ENCODE measurements around the gene LPXN. TPM values are rescaled to one million over a fixed set of nuclear protein-coding genes. Genes with fewer than 3 reads are reported as not detected.

LPXN gene
- total and polyA plus RNA-seq, 10 of the 15 experiments (the other 5 are each of a cell fraction or from before 2014, with no cell fraction given) = 131 to 349 (median 201) TPM

GRCh38 chr11:58577555-58578135, 2.0 kb upstream of the LPXN start:
- BruUV-seq (replicated peaks) = no TSS peak
- ChIA-PET SMC1A (ENCODE audit: uncharacterized antibody, unreplicated experiment) (interaction anchor here (0.6 to 4.0 kb wide), 16 partner anchors 8 to 1101 kb away, joined by 3 to 49 read pairs (median 6); partner anchors contain the start of gene CNTF), POLR2A (interaction anchor here (1.0 to 2.4 kb wide), 9 partner anchors 9 to 77 kb away, joined by 3 to 13 read pairs (median 5); partner anchors contain the start of gene CNTF), RAD21 (ENCODE audit: unreplicated experiment) (interaction anchor here (1.0 to 3.3 kb wide), 9 partner anchors 9 to 211 kb away, joined by 3 to 28 read pairs (median 8); no protein-coding TSS in a partner anchor), CTCF (interaction anchor here (0.8 to 10.4 kb wide), 24 partner anchors 10 to 481 kb away, joined by 3 to 110 read pairs (median 9); partner anchors contain the start of gene CNTF)
- no peaks in the 10 kb centered on the region for H3K27me3 ChIP-seq (replicated peaks in 1 of 2; ENCODE audit: control insufficient read depth in 2 of 2, insufficient read depth in 2 of 2, low read length in 1 of 2)
- in situ Hi-C loops (cut with MboI) = loop anchor here (5.0 to 25.0 kb wide), 5 partner anchors 527 to 1240 kb away; partner anchors contain the start of genes FAM111B, P2RX3, PATL1 and SSRP1
- H3K9me3 ChIP-seq (replicated peaks; ENCODE audit: control insufficient read depth, insufficient read depth, low read length) = no peaks in the 10 kb centered on the region
- peak overlapping the region; percentile 99 for H3K27ac ChIP-seq (ENCODE audit: control insufficient read depth, insufficient read depth)
- peaks cover 9% of the 10 kb centered on the region for H3K4me1 ChIP-seq (ENCODE audit: control insufficient read depth, insufficient read depth, low read length)
- H3K4me2 ChIP-seq (ENCODE audit: control insufficient read depth, insufficient read depth) = peak overlapping the region; percentile 98
- FAIRE-seq (peak; percentile 27), DNase-seq (ENCODE audit: low read depth, low spot score) (peak; percentile 66), ATAC-seq (peak; percentile 55)
- H3K79me2 ChIP-seq (ENCODE audit: control insufficient read depth, insufficient read depth, low read length) = peaks cover 80% of the 10 kb centered on the region
- intact Hi-C loops (cut with micrococcal nuclease; ENCODE audit: unreplicated experiment) = loop anchor here (1.0 to 10.0 kb wide), 10 partner anchors 69 to 977 kb away; partner anchors contain the start of genes FAM111A, FAM111B and MPEG1
- WGBS (ENCODE audit: insufficient coverage, insufficient replicate concordance, low lambda C conversion rate, missing lambda C conversion rate) = 2% methylated on average over 21 of the region's 21 CpGs
- peak overlapping the region; percentile 100 for H3K9ac ChIP-seq (ENCODE audit: control insufficient read depth, insufficient read depth, low read length)
- H2AFZ ChIP-seq (ENCODE audit: control insufficient read depth, low read depth, low read length) = no peak overlapping the region; the same call in 1 of the 2 replicates
- no peaks in the 10 kb centered on the region for H4K20me1 ChIP-seq (ENCODE audit: control insufficient read depth, insufficient read depth)
- no peaks in the 10 kb centered on the region for H3K36me3 ChIP-seq (ENCODE audit: control insufficient read depth in 2 of 2, insufficient read depth in 2 of 2, low read length in 1 of 2)
- peak overlapping the region; percentile 77 for H3K4me3 ChIP-seq
- peak; percentile 96 for TF ChIP-seq DPF2 (IDR thresholded peaks at IDR 0.05)
- TF ChIP-seq BCL3 (IDR thresholded peaks at IDR 0.05; ENCODE audit: borderline replicate concordance, insufficient read depth, low read depth, low read length, poor library complexity, severe bottlenecking) = no peak
- peak; percentile 65; the same call in 1 of the 2 replicates for TF ChIP-seq CHD2 (IDR thresholded peaks at IDR 0.05; ENCODE audit: borderline replicate concordance, low read depth, low read length)
- no peak for TF ChIP-seq HDAC6 (IDR thresholded peaks at IDR 0.05; ENCODE audit: unreplicated experiment)
- peak; percentile 93 for TF ChIP-seq RELB (IDR thresholded peaks at IDR 0.05; ENCODE audit: low read depth)
- TF ChIP-seq PAX5 (IDR thresholded peaks at IDR 0.05; ENCODE audit: borderline replicate concordance, low read depth, low read length) = peak; percentile 90
- peak; percentile 59 for TF ChIP-seq JUNB (IDR thresholded peaks at IDR 0.05)
- TF ChIP-seq ZZZ3 (IDR thresholded peaks at IDR 0.05; ENCODE audit: control insufficient read depth, insufficient read length, low read depth) = no peak
- TF ChIP-seq ZNF24 (IDR thresholded peaks at IDR 0.05) = no peak
- no peak for TF ChIP-seq KDM1A (IDR thresholded peaks at IDR 0.05; ENCODE audit: borderline replicate concordance)
- no peak for TF ChIP-seq SUPT20H (IDR thresholded peaks at IDR 0.05; ENCODE audit: borderline replicate concordance, control insufficient read depth, low read depth, low read length)
- peak; percentile 52; the same call in 1 of the 2 replicates for TF ChIP-seq LARP7 (IDR thresholded peaks at IDR 0.05)
- TF ChIP-seq CBFB (IDR thresholded peaks at IDR 0.05; ENCODE audit: low read depth) = peak; percentile 97
- TF ChIP-seq KLF5 (IDR thresholded peaks at IDR 0.05; ENCODE audit: partially characterized antibody) = peak; percentile 90
- no peak for TF ChIP-seq CHD4 (IDR thresholded peaks at IDR 0.05)
- peak; percentile 90 for TF ChIP-seq NBN (IDR thresholded peaks at IDR 0.05)
- TF ChIP-seq USF2 (IDR thresholded peaks at IDR 0.05; ENCODE audit: borderline replicate concordance, low read depth, low read length) = peak; percentile 41; the same call in 1 of the 2 replicates
- TF ChIP-seq RB1 (IDR thresholded peaks at IDR 0.05; ENCODE audit: borderline replicate concordance) = peak; percentile 87
- no peak for TF ChIP-seq ZNF274 (IDR thresholded peaks at IDR 0.05; ENCODE audit: insufficient read depth, insufficient read length)

All from GM12878 (cell line).